HT1080 (cell line): ENCODE results near the gene PARP1. TPM values are rescaled to one million over a fixed set of nuclear protein-coding genes. Genes with fewer than 3 reads are reported as not detected.
"Not testable (repeated sequence)": the region's sequence is repeated elsewhere in the genome, so short reads cannot be mapped to it uniquely, and the experiment has no call there.

ENCODE experiments used
- DNase-seq: peaks from one replicate; pipeline ENCODE4 v3.0.0-alpha.2; 2015; ENCODE audit warnings: low read depth
- total RNA-seq: library from RNA; depleted of rRNA; stranded (reverse); fragments of >200 nt; shearing (Covaris generic); gene quantifications from 2 replicates; pipeline ENCODE4 v1.2.3, GENCODE V29; 2014

The PARP1 gene
- total RNA-seq, 1 experiment from 2014 or later = 208 TPM

DNA sequence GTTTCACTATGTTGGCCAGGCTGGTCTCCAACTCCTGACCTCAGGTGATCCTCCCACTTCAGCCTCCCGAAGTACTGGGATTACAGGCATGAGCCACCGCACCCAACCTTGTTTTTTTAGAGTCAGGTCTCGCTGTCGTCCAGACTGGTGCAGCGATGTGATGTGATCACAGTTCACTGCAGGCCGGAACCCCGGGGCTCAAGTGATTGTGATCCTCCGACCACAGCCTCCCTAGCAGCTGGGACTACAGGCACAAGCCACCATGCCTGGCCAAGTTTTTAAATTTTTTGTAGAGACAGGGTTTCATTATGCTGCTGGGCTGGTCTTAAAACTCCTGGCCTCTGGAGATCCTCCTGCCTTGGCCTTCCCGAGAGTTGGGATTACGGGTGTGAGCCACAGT, 52.9 kb downstream of the PARP1 start:
- DNase-seq = no peak

DNA sequence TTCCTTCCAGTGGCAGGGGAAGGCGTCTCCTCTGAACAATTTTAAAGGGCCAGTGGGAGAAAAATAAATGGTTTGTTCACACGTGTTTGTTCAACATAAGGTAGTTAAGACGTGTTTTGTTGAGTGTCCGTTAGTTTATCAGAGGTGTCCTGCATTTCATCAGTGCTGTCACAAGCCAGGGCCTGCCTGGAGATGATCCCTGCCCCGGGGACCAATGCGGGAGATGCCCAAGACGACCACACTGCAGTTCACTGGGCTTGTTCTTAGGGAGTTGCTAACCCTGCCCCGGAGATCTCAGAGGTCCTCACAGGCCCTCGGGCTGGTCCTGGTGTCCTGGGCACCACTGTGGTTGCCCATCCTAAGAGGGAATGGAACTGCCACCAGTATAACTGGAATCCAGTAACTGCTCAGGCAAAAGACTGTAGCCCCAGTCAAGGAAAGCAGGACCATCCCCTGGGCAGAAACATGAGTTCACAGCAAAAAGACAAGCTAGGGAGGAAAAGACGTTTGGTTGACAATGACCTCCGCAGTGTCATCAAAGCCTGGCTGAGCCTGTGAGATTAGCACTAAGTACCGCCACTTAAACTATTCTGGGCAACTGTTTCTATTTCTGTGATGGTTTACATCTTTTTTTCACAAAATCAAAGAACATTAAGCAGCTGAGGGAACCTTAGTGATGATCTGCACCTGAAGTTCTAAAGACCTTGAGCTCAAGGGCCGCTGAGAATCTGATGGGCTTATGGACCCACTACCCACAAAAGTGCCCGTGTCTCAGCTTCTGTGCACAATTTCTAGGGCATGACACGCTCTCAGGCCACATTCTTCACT, 54.0 kb downstream of the PARP1 start:
- DNase-seq = no peak

DNA sequence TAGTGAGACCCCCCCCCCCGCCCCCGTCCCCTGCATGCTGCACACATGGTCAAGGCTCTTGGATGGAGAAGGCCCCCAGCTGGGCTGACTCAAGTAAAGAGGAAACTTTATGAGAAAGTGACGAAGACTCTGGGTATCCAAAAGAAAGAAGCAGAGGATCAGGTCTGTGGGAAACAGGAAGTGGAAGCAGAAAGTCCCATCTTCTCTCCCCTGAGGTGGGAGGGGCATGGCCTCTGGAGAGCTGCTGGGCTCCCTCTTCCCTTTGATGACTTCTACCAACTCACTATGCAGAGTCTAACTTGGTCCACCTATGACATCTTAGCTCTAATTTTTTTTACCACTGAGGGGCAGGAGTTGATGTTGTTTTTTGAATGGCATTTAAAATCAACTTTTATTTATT, 56.2 kb downstream of the PARP1 start:
- peak; percentile 50 for DNase-seq

DNA sequence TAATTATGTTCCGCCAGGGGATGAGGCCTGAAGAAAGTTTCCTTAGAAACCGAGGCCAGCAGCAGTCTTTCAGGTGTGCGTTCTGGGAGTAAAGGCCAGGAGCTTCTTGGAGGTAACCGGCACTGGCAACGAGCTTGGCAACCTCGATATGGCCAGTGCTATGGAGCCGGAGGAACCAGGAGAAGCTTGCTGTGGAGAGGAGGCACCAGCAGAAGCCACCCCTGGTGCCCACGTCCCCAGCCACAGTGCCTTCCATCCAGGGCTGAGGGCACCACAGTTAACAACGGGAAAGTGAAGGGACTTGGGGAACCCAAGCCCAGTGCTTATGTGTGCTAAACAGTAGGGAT, 57.4 kb downstream of the PARP1 start:
- no peak for DNase-seq

GRCh38 chr1:226349801-226350518, 57.9 kb downstream of the PARP1 start:
- DNase-seq = no peak

DNA sequence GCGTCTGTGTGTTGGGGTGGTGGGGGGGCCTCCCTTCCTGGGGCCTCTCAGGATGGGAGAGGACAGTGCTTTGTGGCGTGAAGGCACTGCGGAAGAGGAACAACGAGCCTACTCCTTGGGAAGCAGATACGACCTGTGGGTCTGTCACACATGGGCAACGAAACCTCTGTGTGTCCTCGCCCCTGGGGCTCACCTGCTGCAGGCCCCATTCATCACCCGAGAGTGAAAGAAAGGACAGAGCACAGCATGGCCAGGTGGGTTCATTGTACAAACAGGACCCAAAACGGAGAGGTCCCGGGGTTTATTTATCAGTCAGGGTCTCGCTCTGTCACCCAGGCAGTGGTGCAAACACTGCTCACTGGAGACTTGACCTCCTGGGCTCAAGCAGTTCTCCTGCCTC, 58.8 kb downstream of the PARP1 start:
- DNase-seq = no peak

- no peak for DNase-seq
These were observed 63.2 kb downstream of the PARP1 start for GRCh38 chr1:226344441-226345259.

GRCh38 chr1:226342656-226343055, 65.2 kb downstream of the PARP1 start:
- DNase-seq = no peak

DNA sequence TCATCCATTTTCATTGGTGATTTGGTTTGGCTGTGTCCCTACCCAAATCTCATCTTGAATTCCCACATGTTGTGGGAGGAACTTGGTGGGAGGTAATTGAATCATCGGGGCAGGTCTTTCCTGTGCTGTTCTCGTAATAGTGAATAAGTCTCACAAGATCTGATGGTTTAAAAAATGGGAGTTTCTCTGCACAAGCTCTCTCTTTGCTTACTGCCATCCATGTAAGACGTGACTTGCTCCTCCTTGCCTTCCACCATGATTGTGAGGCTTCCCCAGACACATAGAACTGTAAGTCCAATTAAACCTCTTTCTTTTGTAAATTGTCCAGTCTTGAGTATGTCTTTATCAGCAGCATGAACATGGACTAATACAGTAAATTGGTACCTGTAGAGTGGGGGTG, 67.8 kb downstream of the PARP1 start:
- DNase-seq = not testable (repeated sequence)

DNA sequence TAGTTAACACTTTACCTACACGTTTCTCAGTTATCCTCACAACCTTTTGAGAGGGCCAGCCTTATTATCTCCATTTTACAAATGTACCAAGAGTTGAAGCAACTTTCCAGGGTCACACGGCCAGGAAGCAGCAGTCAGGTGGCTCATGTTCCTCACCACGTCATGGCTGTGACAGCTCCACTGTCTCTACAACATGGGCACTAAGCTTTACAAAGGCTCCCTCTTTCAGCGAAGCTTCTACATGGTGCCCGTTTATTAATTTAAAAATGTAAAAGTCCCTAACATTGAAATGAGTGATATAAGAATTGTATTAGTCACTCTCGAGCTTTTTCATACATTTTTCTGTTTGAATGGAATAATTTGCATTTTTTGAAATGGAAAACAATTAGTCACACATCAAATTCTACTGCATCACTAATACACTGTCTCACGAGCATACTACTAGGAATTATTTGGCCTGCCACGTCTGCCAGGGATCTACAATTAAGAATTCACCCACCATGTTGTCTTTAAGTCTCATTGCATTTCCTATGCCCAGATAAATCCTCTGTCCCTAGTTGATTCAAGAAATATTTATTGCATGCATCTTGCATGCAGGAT, 70.5 kb downstream of the PARP1 start:
- DNase-seq = no peak

GRCh38 chr1:226335661-226336060, 72.2 kb downstream of the PARP1 start:
- no peak for DNase-seq

GRCh38 chr1:226332947-226333346, 74.9 kb downstream of the PARP1 start:
- no peak for DNase-seq

GRCh38 chr1:226329237-226329636, 78.7 kb downstream of the PARP1 start:
- no peak for DNase-seq

DNA sequence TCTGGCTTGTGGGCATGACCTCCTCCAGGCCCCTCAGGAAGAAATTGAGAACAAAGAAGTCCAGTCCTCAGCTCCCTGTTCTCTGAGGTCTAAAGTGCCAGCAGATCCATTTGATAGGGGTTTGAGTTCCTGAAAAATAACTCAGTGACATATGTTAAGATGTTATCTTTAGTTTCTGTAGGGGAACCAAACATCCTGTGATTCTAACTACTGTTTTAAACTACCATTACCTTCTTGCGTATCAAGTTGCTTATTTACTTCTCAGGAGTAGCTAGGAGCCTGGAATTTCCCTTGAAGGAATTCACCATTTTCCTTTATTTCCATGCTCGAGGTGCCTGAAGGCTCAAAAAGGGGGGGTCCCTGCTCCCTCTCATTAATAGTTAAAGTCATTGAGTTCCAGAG, 80.1 kb downstream of the PARP1 start:
- no peak for DNase-seq

DNA sequence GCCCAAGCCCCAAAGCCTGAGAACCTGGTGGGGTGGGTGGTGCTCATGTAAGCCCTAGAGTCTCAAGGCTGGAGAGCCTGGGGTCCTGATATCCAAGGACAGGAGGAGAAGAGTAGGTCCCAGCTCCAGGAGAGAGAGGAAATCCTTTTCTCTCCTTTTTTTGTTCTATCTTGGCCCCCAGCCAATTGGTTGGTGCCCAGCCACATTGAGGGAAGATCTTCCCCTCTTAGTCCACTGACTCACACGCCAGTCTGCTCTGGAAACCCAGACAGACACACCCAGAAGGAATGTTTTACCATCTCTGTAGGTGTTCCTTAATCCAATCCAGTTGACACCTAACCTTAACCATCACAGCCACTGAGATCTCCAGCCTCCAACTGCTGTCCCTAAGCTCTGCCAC, 82.7 kb downstream of the PARP1 start:
- DNase-seq = peak; percentile 63

- no peak for DNase-seq
These were observed 83.4 kb downstream of the PARP1 start for GRCh38 chr1:226324479-226324878.

GRCh38 chr1:226322986-226323385, 84.9 kb downstream of the PARP1 start:
- no peak for DNase-seq

DNA sequence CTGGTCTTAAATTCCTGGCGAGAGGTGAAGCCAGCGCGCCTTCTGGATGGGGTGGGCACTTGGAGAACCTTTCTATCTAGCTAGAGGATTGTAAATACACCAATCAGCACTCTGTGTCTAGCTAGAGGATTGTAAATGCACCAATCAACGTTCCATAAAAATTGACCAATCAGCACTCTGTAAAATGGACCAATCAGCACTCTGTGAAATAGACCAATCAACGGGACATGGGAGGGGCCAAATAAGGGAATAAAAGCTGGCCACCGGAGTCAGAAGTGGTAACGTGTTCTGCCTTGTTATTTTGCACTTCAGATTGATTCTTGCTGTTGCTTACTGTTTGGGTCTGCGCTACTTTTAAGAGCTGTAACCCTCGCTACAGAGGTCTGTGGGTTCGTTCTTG, 87.0 kb downstream of the PARP1 start:
- DNase-seq = no peak

DNA sequence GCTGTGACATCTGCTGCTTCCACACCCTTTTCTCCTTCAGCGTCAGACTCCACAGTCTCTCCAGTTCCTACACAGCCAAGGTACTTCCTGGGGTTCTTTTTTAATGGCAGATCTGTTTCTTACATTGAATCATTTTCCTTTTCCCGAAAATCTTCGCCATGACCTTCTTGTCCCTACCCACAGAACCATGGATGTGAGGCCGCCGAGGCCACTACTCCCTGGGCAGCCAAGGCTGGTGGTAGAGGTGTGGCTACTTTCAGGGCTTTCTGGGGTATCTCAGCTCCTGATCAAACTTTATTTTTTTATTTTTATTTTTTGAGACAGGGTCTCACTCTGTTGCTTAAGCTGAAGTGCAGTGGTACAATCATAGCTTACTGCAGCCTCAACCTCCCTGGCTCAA, 89.4 kb downstream of the PARP1 start:
- DNase-seq = no peak

DNA sequence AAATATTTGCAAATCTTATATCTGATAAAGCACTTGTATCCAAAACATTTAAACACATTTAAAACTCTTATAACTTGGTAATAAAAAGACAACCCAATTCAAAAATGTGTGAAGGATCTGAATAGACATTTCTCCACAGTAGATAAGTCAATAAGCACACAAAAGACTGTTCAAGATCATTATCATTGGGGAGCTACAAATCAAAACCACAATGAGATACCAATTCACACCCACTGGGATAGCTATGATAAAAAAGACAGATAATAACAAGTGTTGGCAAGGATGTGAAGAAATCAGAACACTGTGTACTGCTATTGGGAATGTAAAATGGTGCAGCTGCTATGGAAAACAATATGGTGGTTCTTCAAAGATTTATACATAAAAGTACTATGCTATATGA, 93.8 kb downstream of the PARP1 start:
- no peak for DNase-seq

GRCh38 chr1:226312065-226312464, 95.8 kb downstream of the PARP1 start:
- DNase-seq = no peak

DNA sequence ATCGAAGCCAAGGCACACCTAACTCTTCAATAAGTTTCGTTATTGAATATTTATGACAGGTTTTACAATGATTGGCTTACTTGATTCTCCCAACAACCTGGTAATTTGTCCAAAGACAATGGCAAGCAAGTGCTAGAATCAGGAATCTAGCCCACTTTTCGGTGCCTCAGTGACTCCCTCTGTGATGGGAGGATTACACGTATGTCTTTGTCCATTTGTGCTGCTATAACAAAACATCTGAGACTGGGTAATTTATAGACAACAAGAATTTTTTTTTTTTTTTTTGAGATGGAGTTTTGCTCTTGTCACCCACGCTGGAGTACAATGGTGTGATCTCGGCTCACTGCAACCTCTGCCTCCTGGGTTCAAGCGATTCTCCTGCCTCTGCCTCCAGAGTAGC, 96.5 kb downstream of the PARP1 start:
- no peak for DNase-seq
